Kidney capillary endothelial cell (primary cell): Measurements from ENCODE around the gene CTNNBL1.
A peak's percentile ranks its signal among the peaks of the same experiment; 100 is the strongest.
"Not testable (repeated sequence)": the region's sequence is repeated elsewhere in the genome, so short reads cannot be mapped to it uniquely, and the experiment has no call there.

Experiments used
- DNase-seq: peaks from one replicate; pipeline ENCODE4 v3.0.0-alpha.2; 2018; ENCODE audit warnings: low spot score

Gene CTNNBL1, protein sequence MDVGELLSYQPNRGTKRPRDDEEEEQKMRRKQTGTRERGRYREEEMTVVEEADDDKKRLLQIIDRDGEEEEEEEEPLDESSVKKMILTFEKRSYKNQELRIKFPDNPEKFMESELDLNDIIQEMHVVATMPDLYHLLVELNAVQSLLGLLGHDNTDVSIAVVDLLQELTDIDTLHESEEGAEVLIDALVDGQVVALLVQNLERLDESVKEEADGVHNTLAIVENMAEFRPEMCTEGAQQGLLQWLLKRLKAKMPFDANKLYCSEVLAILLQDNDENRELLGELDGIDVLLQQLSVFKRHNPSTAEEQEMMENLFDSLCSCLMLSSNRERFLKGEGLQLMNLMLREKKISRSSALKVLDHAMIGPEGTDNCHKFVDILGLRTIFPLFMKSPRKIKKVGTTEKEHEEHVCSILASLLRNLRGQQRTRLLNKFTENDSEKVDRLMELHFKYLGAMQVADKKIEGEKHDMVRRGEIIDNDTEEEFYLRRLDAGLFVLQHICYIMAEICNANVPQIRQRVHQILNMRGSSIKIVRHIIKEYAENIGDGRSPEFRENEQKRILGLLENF

GRCh38 chr20:37693635-37694626 is at the start of gene CTNNBL1:
Gene CTNNBL1 (plus strand): TSS chr20:37694030. CDS start chr20:37694123, 93 bp downstream.
- DNase-seq: peak; percentile 94

DNA sequence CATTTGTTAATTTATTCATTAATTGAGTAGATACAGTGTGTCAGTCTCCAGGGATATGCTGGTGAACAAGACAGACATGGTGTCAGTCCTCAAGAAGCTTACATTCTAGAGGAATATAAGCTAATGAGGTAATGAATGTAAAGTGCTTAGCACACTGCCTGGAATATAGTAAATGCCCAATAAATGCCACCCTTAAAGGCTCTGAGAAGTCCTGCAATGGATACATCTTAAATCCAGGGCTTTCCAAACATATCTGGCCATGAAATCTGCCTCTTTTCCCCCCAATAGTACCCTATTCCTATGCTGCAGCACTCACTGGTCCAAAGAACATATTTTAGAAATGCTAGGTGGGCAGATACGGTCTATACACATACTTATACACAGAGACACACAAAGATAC is 49.2 kb upstream of the CTNNBL1 start:
- DNase-seq: no peak

GRCh38 chr20:37647946-37648345 is 45.9 kb upstream of the CTNNBL1 start:
- DNase-seq: no peak

GRCh38 chr20:37649017-37649416 is 44.8 kb upstream of the CTNNBL1 start:
- peak; percentile 77 for DNase-seq

GRCh38 chr20:37649676-37650370 is 44.0 kb upstream of the CTNNBL1 start:
- no peak for DNase-seq

DNA sequence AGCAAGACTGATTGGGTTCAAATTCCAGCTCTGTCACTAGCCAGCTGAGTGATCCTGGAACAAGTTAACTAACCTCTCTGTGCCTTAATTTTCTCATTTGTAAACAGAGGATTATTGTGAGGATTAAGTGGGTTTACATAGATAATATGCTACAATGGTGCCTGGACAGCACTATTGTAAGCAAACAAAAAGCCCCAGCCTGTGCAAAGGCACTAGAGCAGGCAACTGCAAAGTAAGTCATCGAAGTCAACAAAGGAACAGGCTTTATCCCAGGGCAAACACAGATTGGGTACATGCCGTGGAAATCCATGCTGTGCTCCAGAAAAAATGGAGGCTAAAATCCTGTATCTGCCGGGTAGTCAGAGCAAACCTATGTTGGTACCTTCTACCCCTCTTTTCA is 43.2 kb upstream of the CTNNBL1 start:
- no peak for DNase-seq

DNA sequence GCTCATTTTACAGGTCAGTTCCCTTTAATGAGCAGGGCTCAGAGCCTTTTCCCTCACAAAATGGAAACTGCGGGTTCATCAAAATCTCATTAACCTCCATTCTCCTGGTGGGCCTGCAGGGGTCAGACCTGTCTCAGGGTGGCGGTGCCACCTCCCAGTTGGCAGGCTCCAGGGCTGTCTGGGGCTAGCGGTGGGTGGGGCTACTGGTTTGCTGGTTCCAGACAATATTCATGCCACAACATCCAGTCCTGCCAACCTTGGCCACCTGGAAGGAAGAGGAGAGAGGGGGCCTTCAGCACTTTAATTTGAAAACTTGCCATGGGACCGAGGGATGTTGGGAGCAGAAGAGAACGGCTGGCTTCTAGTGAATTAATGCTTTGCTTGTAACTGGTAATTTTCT is 41.9 kb upstream of the CTNNBL1 start:
- DNase-seq: peak; percentile 10

DNA sequence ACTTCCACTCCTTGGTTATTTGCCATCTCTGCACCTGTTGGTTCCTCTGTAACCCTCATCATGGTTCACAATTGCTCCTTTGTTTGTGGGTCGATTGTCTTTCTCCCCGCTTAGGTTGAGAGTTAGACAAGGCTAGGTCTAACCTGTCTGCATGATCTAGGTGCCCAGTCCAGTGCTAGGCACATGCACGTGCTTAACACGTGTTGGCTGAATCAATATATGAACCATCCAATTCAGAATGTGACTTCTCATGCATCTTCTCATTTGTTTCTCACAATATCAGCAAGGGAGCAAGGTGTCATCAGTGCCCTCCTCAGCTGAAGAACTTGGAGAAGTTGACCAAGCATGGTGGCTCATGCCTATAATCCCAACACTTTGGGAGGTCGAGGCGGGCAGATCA is 36.9 kb upstream of the CTNNBL1 start:
- no peak for DNase-seq

GRCh38 chr20:37657924-37658804 is 35.7 kb upstream of the CTNNBL1 start:
- DNase-seq: no peak

- no peak for DNase-seq
Measured at GRCh38 chr20:37661519-37661918, 32.3 kb upstream of the CTNNBL1 start.

GRCh38 chr20:37662308-37662707 is 31.5 kb upstream of the CTNNBL1 start:
- no peak for DNase-seq

GRCh38 chr20:37664595-37664994 is 29.2 kb upstream of the CTNNBL1 start:
- DNase-seq: not testable (repeated sequence)

GRCh38 chr20:37668166-37668565 is 25.7 kb upstream of the CTNNBL1 start:
- DNase-seq: no peak

- DNase-seq: no peak
Measured at GRCh38 chr20:37669062-37669772, 24.6 kb upstream of the CTNNBL1 start.

- DNase-seq: no peak
Measured at GRCh38 chr20:37669773-37670236, 24.0 kb upstream of the CTNNBL1 start.

DNA sequence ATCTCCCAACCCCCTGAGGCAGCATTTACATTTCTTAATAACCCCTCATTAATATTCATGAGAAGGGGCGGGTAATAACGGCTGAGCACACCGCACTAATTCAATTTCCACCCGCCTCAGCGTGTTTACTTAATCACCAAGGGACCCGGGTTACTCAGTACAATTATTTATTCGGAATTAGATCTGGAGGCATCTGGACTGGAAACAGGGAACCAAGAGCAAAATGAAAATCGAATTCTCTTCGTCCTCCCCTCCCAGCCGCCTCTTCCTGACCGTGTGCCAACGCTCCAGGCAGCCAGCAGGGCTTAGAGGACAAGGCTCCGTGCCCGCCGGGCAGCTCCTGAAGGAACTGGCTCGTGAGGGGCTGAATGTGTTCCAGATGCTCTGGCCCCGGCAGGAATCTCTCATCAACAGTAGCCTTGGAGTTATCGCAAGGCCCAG is 23.5 kb upstream of the CTNNBL1 start:
- no peak for DNase-seq

- DNase-seq: no peak
Measured at GRCh38 chr20:37672143-37672542, 21.7 kb upstream of the CTNNBL1 start.

DNA sequence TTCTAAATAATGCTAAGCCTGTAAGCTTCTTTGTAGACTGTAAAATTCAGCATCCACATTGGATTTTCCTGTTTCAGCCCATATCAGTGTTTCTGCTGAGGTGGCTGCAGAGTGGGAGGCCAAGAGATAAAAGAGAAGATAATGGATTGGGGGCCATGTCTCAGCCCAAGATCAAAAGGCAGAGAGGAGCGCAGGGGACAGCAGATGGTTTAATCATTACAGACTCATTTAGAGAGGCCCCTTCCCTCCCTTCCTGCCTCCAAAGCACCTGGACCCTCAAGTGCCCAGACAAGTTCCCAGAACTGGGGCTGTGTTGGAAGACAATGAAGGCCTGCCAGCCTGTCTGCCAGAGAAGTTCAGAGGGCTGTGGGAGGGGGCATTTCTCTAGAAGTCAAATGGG is 20.4 kb upstream of the CTNNBL1 start:
- no peak for DNase-seq

- DNase-seq: no peak
Measured at GRCh38 chr20:37676440-37676839, 17.4 kb upstream of the CTNNBL1 start.
